Fibroblast of lung (primary cell): Measurements from ENCODE around the gene HECTD2. TPM values are rescaled to one million over a fixed set of nuclear protein-coding genes. Genes with fewer than 3 reads are reported as not detected.
A peak's percentile ranks its signal among the peaks of the same experiment; 100 is the strongest.

Experiments
- DNase-seq, 2 donors: peaks; one replicate each; pipeline versions ENCODE4 v3.0.0 to v3.0.0-alpha.2; 2010; ENCODE audit warnings: low read depth in 2 of 2
- H2AFZ ChIP-seq: 2 replicates; pipeline ENCODE4 v1.5.1; 2012; ENCODE audit warnings: low read length, control low read depth, inconsistent platforms
- H3K27ac ChIP-seq: 2 replicates; pipeline ENCODE4 v1.5.1; 2011; ENCODE audit warnings: low read length, control low read depth; ENCODE audit not compliant: insufficient read depth
- H3K27me3 ChIP-seq: 2 replicates; pipeline ENCODE4 v1.5.1; 2011; ENCODE audit warnings: mild to moderate bottlenecking, low read length; ENCODE audit not compliant: control insufficient read depth, insufficient read depth
- H3K36me3 ChIP-seq: 2 replicates; pipeline ENCODE4 v1.5.1; 2011; ENCODE audit warnings: low read length; ENCODE audit not compliant: control insufficient read depth, insufficient read depth
- H3K4me1 ChIP-seq: 2 replicates; pipeline ENCODE4 v1.5.1; 2011; ENCODE audit warnings: low read length; ENCODE audit not compliant: control insufficient read depth, insufficient read depth; ENCODE audit errors: extremely low read depth
- H3K4me2 ChIP-seq: 2 replicates; pipeline ENCODE4 v1.5.1; 2011; ENCODE audit warnings: low read length, control low read depth; ENCODE audit not compliant: insufficient read depth; ENCODE audit errors: extremely low read depth
- H3K4me3 ChIP-seq, 4 experiments: fragments of 200-600 bp in 1 of 4; sonication (generic) in 1 of 4; replicated peaks in 1 of 4; 2 replicates each; pipeline ENCODE4 v1.5.1; 2011 to 2016; ENCODE audit warnings: low read length in 4 of 4, low read depth in 3 of 4, mild to moderate bottlenecking in 3 of 4, control low read depth in 2 of 4, inconsistent platforms in 1 of 4, mixed read lengths in 1 of 4; ENCODE audit not compliant: insufficient read depth in 1 of 4; ENCODE audit errors: control extremely low read depth in 1 of 4
- H3K79me2 ChIP-seq: 2 replicates; pipeline ENCODE4 v1.5.1; 2012; ENCODE audit warnings: mild to moderate bottlenecking, low read length, inconsistent platforms; ENCODE audit not compliant: control insufficient read depth, insufficient read depth
- H3K9ac ChIP-seq: 2 replicates; pipeline ENCODE4 v1.5.1; 2011; ENCODE audit warnings: mild to moderate bottlenecking, low read length, control low read depth; ENCODE audit not compliant: insufficient read depth
- H3K9me3 ChIP-seq: 2 replicates; pipeline ENCODE4 v1.5.1; 2012; ENCODE audit warnings: low read depth, low read length; ENCODE audit not compliant: control insufficient read depth, insufficient read depth
- H4K20me1 ChIP-seq: 2 replicates; pipeline ENCODE4 v1.5.1; 2011; ENCODE audit warnings: low read length; ENCODE audit not compliant: control insufficient read depth, insufficient read depth; ENCODE audit errors: extremely low read depth
- CTCF ChIP-seq, 2 donors: IDR thresholded peaks in 1 of 2; conservative IDR thresholded peaks in 1 of 2; 1 replicate in 1 of 2; 2 replicates in 1 of 2; pipeline ENCODE4 v1.5.1; 2011 to 2012; ENCODE audit warnings: low read length in 2 of 2, control low read depth in 1 of 2, inconsistent platforms in 1 of 2, low read depth in 1 of 2, mild to moderate bottlenecking in 1 of 2
- EZH2 ChIP-seq: IDR thresholded peaks from 2 replicates; pipeline ENCODE4 v1.5.1; 2012; ENCODE audit warnings: low read length, control low read depth, mild to moderate bottlenecking; ENCODE audit errors: missing control alignments
- polyA plus RNA-seq, 2 donors: library from polyadenylated mRNA; depleted of rRNA in 1 of 2; stranded (reverse) in 1 of 2; unstranded in 1 of 2; fragments of >200 nt; gene quantifications; 2 replicates each; pipeline ENCODE4 v1.2.1, GENCODE V29; 2011 to 2012; ENCODE audit warnings: missing spikeins in 1 of 2
- total RNA-seq: library from RNA; depleted of rRNA; stranded (reverse); fragments of >200 nt; gene quantifications from 2 replicates; pipeline ENCODE4 v1.2.1, GENCODE V29; 2014

HECTD2 gene
- total and polyA plus RNA-seq, 2 donors (not counting 1 experiment from before 2014, with no cell fraction given), result 7.6 to 8.3 TPM

- TF ChIP-seq EZH2 (no peak), CTCF (conservative IDR thresholded peaks at IDR 0.05 in 1 of 2, IDR thresholded peaks at IDR 0.05 in 1 of 2; ENCODE audit: low read depth in 1 of 2, low read length in 2 of 2) (no peak)
- Histone ChIP-seq H3K79me2 (no peaks in the 10 kb centered on the region), H4K20me1 (no peaks in the 10 kb centered on the region), H3K27me3 (no peaks in the 10 kb centered on the region), H3K9me3 (no peaks in the 10 kb centered on the region), H2AFZ (no peak overlapping the region), H3K4me1 (peaks cover 13% of the 10 kb centered on the region), H3K4me3 (no peak overlapping the region), H3K27ac (peak overlapping the region; percentile 47), H3K4me2 (peak overlapping the region; percentile 44), H3K9ac (no peak overlapping the region), H3K36me3 (no peaks in the 10 kb centered on the region)
- DNase-seq, result no peak
Observed at GRCh38 chr10:91512458-91512857, 102.3 kb downstream of the HECTD2 start.

- no peak overlapping the region for H2AFZ ChIP-seq
- H3K9me3 ChIP-seq, result no peaks in the 10 kb centered on the region
- H3K36me3 ChIP-seq, result no peaks in the 10 kb centered on the region
- no peak overlapping the region for H3K9ac ChIP-seq
- TF ChIP-seq EZH2 (no peak), CTCF (conservative IDR thresholded peaks at IDR 0.05 in 1 of 2, IDR thresholded peaks at IDR 0.05 in 1 of 2; ENCODE audit: low read depth in 1 of 2, low read length in 2 of 2) (no peak)
- H3K27ac ChIP-seq, result peak overlapping the region; percentile 4
- no peaks in the 10 kb centered on the region for H3K27me3 ChIP-seq
- peaks cover 13% of the 10 kb centered on the region for H3K4me1 ChIP-seq
- peak overlapping the region; percentile 62 for H3K4me2 ChIP-seq
- no peak overlapping the region for H3K4me3 ChIP-seq
- DNase-seq, result peak; percentile 54 to 59
- no peaks in the 10 kb centered on the region for H3K79me2 ChIP-seq
- no peaks in the 10 kb centered on the region for H4K20me1 ChIP-seq
Observed at GRCh38 chr10:91513598-91514424, 103.7 kb downstream of the HECTD2 start.

GRCh38 chr10:91514787-91515186 lies 104.6 kb downstream of the HECTD2 start:
- Histone ChIP-seq H3K27me3 (no peaks in the 10 kb centered on the region), H3K36me3 (no peaks in the 10 kb centered on the region), H3K79me2 (no peaks in the 10 kb centered on the region), H3K4me3 (no peak overlapping the region), H4K20me1 (no peaks in the 10 kb centered on the region), H3K9me3 (no peaks in the 10 kb centered on the region), H3K9ac (no peak overlapping the region), H3K27ac (no peak overlapping the region), H2AFZ (no peak overlapping the region), H3K4me1 (peaks cover 13% of the 10 kb centered on the region), H3K4me2 (no peak overlapping the region)
- no peak for TF ChIP-seq CTCF (conservative IDR thresholded peaks at IDR 0.05 in 1 of 2, IDR thresholded peaks at IDR 0.05 in 1 of 2; ENCODE audit: low read depth in 1 of 2, low read length in 2 of 2)
- no peak for TF ChIP-seq EZH2
- peak; percentile 36 to 70 for DNase-seq
